GM12878 (cell line): ENCODE results near the gene DACH1. TPM values are rescaled to one million over a fixed set of nuclear protein-coding genes. Genes with fewer than 3 reads are reported as not detected.

Experiments
- ATAC-seq: fragments of 200-7000 bp; cut with Tn5 transposase; 3 replicates; pipeline ENCODE4 v1.9.1; 2020; ENCODE audit warnings: mild to moderate bottlenecking, moderate library complexity
- BruUV-seq: library from RNA; stranded (reverse); fragments of 400-500 nt; replicated peaks from 2 replicates; lab custom pipeline; 2021; lab: Mats Ljungman, UMichigan
- CTCF ChIA-PET: fragments of 300-600 bp; sonication (Branson Sonifier 250); formaldehyde crosslinking; extraction: SDS; loops from one replicate; lab custom pipeline; 2021; ENCODE audit warnings: inconsistent platforms; lab: Yijun Ruan, JAX
- POLR2A ChIA-PET: fragments of 350-600 bp; formaldehyde crosslinking; extraction: SDS; loops from one replicate; lab custom pipeline; 2021; ENCODE audit warnings: inconsistent platforms; lab: Charles Lee
- RAD21 ChIA-PET: fragments of 300-600 bp; sonication (Branson Sonifier 250); formaldehyde crosslinking; loops from one replicate; lab custom pipeline; 2023; ENCODE audit warnings: antibody characterized with exemption; ENCODE audit not compliant: unreplicated experiment; lab: Charles Lee
- SMC1A ChIA-PET: fragments of 300-600 bp; sonication (Branson Sonifier 250); formaldehyde crosslinking; loops from one replicate; lab custom pipeline; 2023; ENCODE audit not compliant: unreplicated experiment, uncharacterized antibody; lab: Charles Lee
- DNase-seq: peaks from one replicate; pipeline ENCODE4 v3.0.0-alpha.2; 2011; ENCODE audit warnings: low read depth, low spot score
- FAIRE-seq: peaks from 3 replicates; lab custom pipeline; 2011; peaks lifted over from hg19 to GRCh38; lab: Jason Lieb, UNC
- H2AFZ ChIP-seq: 2 replicates; pipeline ENCODE4 v1.6.0; 2011; ENCODE audit warnings: low read depth, low read length, control low read depth; ENCODE audit not compliant: control insufficient read depth
- H3K27ac ChIP-seq: 2 replicates; pipeline ENCODE4 v1.5.1; 2011; ENCODE audit warnings: control low read depth; ENCODE audit not compliant: control insufficient read depth, insufficient read depth
- H3K27me3 ChIP-seq, 2 experiments: replicated peaks in 1 of 2; 2 replicates each; pipeline versions ENCODE4 v1.6.0 to v1.6.1; 2011; ENCODE audit warnings: low read length in 1 of 2; ENCODE audit not compliant: control insufficient read depth in 2 of 2, insufficient read depth in 2 of 2
- H3K36me3 ChIP-seq, 2 experiments: 2 replicates each; pipeline ENCODE4 v1.5.1; 2011; ENCODE audit warnings: low read length in 1 of 2; ENCODE audit not compliant: control insufficient read depth in 2 of 2, insufficient read depth in 2 of 2
- H3K4me1 ChIP-seq: 2 replicates; pipeline ENCODE4 v1.6.1; 2011; ENCODE audit warnings: mild to moderate bottlenecking, low read length, moderate library complexity, mixed read lengths; ENCODE audit not compliant: control insufficient read depth, insufficient read depth
- H3K4me2 ChIP-seq: 2 replicates; pipeline ENCODE4 v1.6.0; 2011; ENCODE audit warnings: control low read depth; ENCODE audit not compliant: control insufficient read depth, insufficient read depth
- H3K4me3 ChIP-seq: fragments of 200-600 bp; sonication (generic); 2 replicates; pipeline ENCODE4 v1.5.1; 2016
- H3K79me2 ChIP-seq: 2 replicates; pipeline ENCODE4 v1.6.0; 2011; ENCODE audit warnings: low read length; ENCODE audit not compliant: control insufficient read depth, insufficient read depth
- H3K9ac ChIP-seq: 2 replicates; pipeline ENCODE4 v1.8.0; 2011; ENCODE audit warnings: low read length, control low read depth, mixed read lengths; ENCODE audit not compliant: control insufficient read depth, insufficient read depth
- H3K9me3 ChIP-seq: replicated peaks from 3 replicates; pipeline ENCODE4 v1.5.1; 2011; ENCODE audit warnings: mild to moderate bottlenecking, low read length; ENCODE audit not compliant: control insufficient read depth, insufficient read depth
- H4K20me1 ChIP-seq: 2 replicates; pipeline ENCODE4 v1.6.0; 2011; ENCODE audit not compliant: control insufficient read depth, insufficient read depth
- ATF7 ChIP-seq: fragments of 450-650 bp; IDR thresholded peaks from 2 replicates; pipeline ENCODE4 v1.6.1; 2016; ENCODE audit warnings: low read depth, mild to moderate bottlenecking
- BCL11A ChIP-seq: IDR thresholded peaks from 2 replicates; pipeline ENCODE4 v1.6.1; 2011; ENCODE audit warnings: low read depth, low read length
- CBFB ChIP-seq: IDR thresholded peaks from 2 replicates; pipeline ENCODE4 v1.6.1; 2016; ENCODE audit warnings: antibody characterized with exemption, low read depth
- CBX3 ChIP-seq: fragments of 200-600 bp; sonication (generic); IDR thresholded peaks from 2 replicates; pipeline ENCODE4 v1.6.1; 2016; ENCODE audit warnings: low read depth, borderline replicate concordance
- CBX5 ChIP-seq: sonication (generic); IDR thresholded peaks from 2 replicates; pipeline ENCODE4 v1.6.1; 2016; ENCODE audit warnings: low read depth, moderate library complexity, mild to moderate bottlenecking, inconsistent platforms
- DPF2 ChIP-seq: fragments of 450-650 bp; IDR thresholded peaks from 2 replicates; pipeline ENCODE4 v1.6.1; 2017; ENCODE audit warnings: mild to moderate bottlenecking
- EED ChIP-seq: sonication (generic); IDR thresholded peaks from 2 replicates; pipeline ENCODE4 v1.6.1; 2016; ENCODE audit warnings: antibody characterized with exemption, low read depth
- FOXM1 ChIP-seq: IDR thresholded peaks from 2 replicates; pipeline ENCODE4 v1.6.1; 2012; ENCODE audit warnings: low read depth, mild to moderate bottlenecking, inconsistent platforms, low read length, moderate library complexity
- KAT2A ChIP-seq: conservative IDR thresholded peaks from 2 replicates; pipeline ENCODE4 v1.6.1; 2011; ENCODE audit warnings: low read depth, low read length; ENCODE audit not compliant: control insufficient read depth
- MYB ChIP-seq: fragments of 150-350 bp; IDR thresholded peaks from 2 replicates; pipeline ENCODE4 v1.6.1; 2014; ENCODE audit warnings: mild to moderate bottlenecking, low read depth, low read length, borderline replicate concordance
- NR2F1 ChIP-seq: fragments of 450-650 bp; conservative IDR thresholded peaks from 2 replicates; pipeline ENCODE4 v1.6.1; 2017; ENCODE audit warnings: mild to moderate bottlenecking
- PRDM15 ChIP-seq: fragments of 450-650 bp; formaldehyde crosslinking; IDR thresholded peaks from 2 replicates; pipeline ENCODE4 v1.4.0; 2020; ENCODE audit warnings: mild to moderate bottlenecking, moderate library complexity
- SIN3A ChIP-seq: IDR thresholded peaks from 2 replicates; pipeline ENCODE4 v1.6.1; 2012; ENCODE audit warnings: low read depth, low read length, improper control_type of control experiment
- SREBF1 ChIP-seq: IDR thresholded peaks from 2 replicates; pipeline ENCODE4 v1.6.1; 2012; ENCODE audit warnings: mild to moderate bottlenecking, low read length
- SREBF2 ChIP-seq: IDR thresholded peaks from 2 replicates; pipeline ENCODE4 v1.6.1; 2012; ENCODE audit warnings: mild to moderate bottlenecking, low read length
- YBX1 ChIP-seq: fragments of 450-650 bp; IDR thresholded peaks from 2 replicates; pipeline ENCODE4 v1.6.1; 2016; ENCODE audit warnings: antibody characterized with exemption
- ZBTB40 ChIP-seq: fragments of 450-650 bp; IDR thresholded peaks from 2 replicates; pipeline ENCODE4 v1.6.1; 2016; ENCODE audit warnings: mild to moderate bottlenecking, moderate library complexity, borderline replicate concordance
- ZNF207 ChIP-seq: fragments of 450-650 bp; IDR thresholded peaks from 2 replicates; pipeline ENCODE4 v1.6.1; 2014; ENCODE audit warnings: antibody characterized with exemption, mild to moderate bottlenecking, borderline replicate concordance
- WGBS: methylation state at CpG from one replicate; pipeline ENCODE4 v1.1.6; 2016; ENCODE audit warnings: low lambda C conversion rate; ENCODE audit not compliant: insufficient replicate concordance, insufficient coverage; ENCODE audit errors: missing lambda C conversion rate; 5-methylcytosine and 5-hydroxymethylcytosine counted together
- in situ Hi-C: fragments of 300-500 bp; cut with MboI; formaldehyde crosslinking; loops from 9 replicates; pipeline ENCODE4 v1.14.3; 2018; ENCODE audit warnings: mixed read lengths
- intact Hi-C: fragments of 100-400 bp; cut with micrococcal nuclease; formaldehyde crosslinking; loops from one replicate; pipeline ENCODE4 v1.14.2; 2022; ENCODE audit not compliant: unreplicated experiment
- polyA plus RNA-seq, 11 experiments: library from polyadenylated mRNA; depleted of rRNA in 4 of 11; unstranded in 6 of 11; stranded (reverse) in 5 of 11; fragments of >200 nt; fragmentation: Nextera tagmentation in 4 of 11; fragmentation: Illumina TruSeq in 1 of 11; extraction: Ambion mirVana in 4 of 11; extraction: Trizol in 1 of 11; gene quantifications; 1 replicate in 1 of 11; 2 replicates in 10 of 11; pipeline versions ENCODE4 v1.2.1 to v1.2.3, GENCODE V29; 2011 to 2016; ENCODE audit warnings: inconsistent platforms in 2 of 11, missing spikeins in 2 of 11, low read depth in 1 of 11
- total RNA-seq, 4 experiments: library from RNA; depleted of rRNA in 3 of 4; stranded (reverse); fragments of >200 nt in 3 of 4; fragmentation: Illumina TruSeq in 1 of 4; extraction: Trizol in 1 of 4; gene quantifications; 2 replicates each; pipeline versions ENCODE4 v1.2.1 to v1.2.3, GENCODE V29; 2013 to 2021

Gene DACH1
- total and polyA plus RNA-seq, 10 of the 15 experiments (the other 5 are each of a cell fraction or from before 2014, with no cell fraction given): 0.05 TPM; not detected in 9

GRCh38 chr13:71524245-71524612, 342.8 kb downstream of the DACH1 start (continued):
- no peak for TF ChIP-seq ATF7

GRCh38 chr13:71522941-71523526, 344.0 kb downstream of the DACH1 start:
- in situ Hi-C loops (no loop called here), intact Hi-C loops (no loop called here)
- no peaks in the 10 kb centered on the region for H3K27me3 ChIP-seq
- TF ChIP-seq MYB: no peak
- no peak for TF ChIP-seq SREBF1
- TF ChIP-seq BCL11A: no peak
- TF ChIP-seq NR2F1: no peak
- no peak for TF ChIP-seq ZNF207
- no peak for TF ChIP-seq YBX1
- no peak for TF ChIP-seq KAT2A
- no peak for TF ChIP-seq FOXM1
- no peak for TF ChIP-seq EED
- TF ChIP-seq ZBTB40: no peak
- TF ChIP-seq PRDM15 (CRISPR knock-in tag): no peak
- TF ChIP-seq SIN3A: no peak
- no peak for TF ChIP-seq CBFB
- no peak for TF ChIP-seq CBX5
- no peak for TF ChIP-seq DPF2
- TF ChIP-seq SREBF2: no peak
- no peak for TF ChIP-seq CBX3
- H3K79me2 ChIP-seq: no peaks in the 10 kb centered on the region
- ChIA-PET SMC1A (interaction anchor here (0.6 kb wide), 1 partner anchor 10 kb away, joined by 3 read pairs; no protein-coding TSS in a partner anchor), CTCF (no interaction called here), POLR2A (no interaction called here), RAD21 (no interaction called here)
- FAIRE-seq: no peak
- no TSS peak for BruUV-seq
- no peaks in the 10 kb centered on the region for H3K36me3 ChIP-seq
- no peak overlapping the region for H3K4me2 ChIP-seq
- H3K4me1 ChIP-seq: no peaks in the 10 kb centered on the region
- no peak overlapping the region for H3K27ac ChIP-seq
- DNase-seq: no peak
- ATAC-seq: no peak
- no peak overlapping the region for H2AFZ ChIP-seq
- no peaks in the 10 kb centered on the region for H4K20me1 ChIP-seq
- no peak overlapping the region for H3K4me3 ChIP-seq
- no peak overlapping the region for H3K9ac ChIP-seq
- 37% methylated on average over 4 of the region's 4 CpGs for WGBS
- H3K9me3 ChIP-seq: no peaks in the 10 kb centered on the region
